HG03060 (cell line): Measurements from ENCODE around the gene CHRNB4.

Source experiments
- ATAC-seq: cut with Tn5 transposase; IDR thresholded peaks from one replicate; pipeline ENCODE4 v1.9.1; 2021; ENCODE audit warnings: low read depth, moderate number of reproducible peaks; ENCODE audit not compliant: unreplicated experiment

CHRNB4 gene

GRCh38 chr15:78671626-78672211 is 30.7 kb upstream of the CHRNB4 start:
- no peak for ATAC-seq

GRCh38 chr15:78668987-78669386 is 28.0 kb upstream of the CHRNB4 start:
- no peak for ATAC-seq

GRCh38 chr15:78667578-78668236 is 26.7 kb upstream of the CHRNB4 start:
- no peak for ATAC-seq

DNA sequence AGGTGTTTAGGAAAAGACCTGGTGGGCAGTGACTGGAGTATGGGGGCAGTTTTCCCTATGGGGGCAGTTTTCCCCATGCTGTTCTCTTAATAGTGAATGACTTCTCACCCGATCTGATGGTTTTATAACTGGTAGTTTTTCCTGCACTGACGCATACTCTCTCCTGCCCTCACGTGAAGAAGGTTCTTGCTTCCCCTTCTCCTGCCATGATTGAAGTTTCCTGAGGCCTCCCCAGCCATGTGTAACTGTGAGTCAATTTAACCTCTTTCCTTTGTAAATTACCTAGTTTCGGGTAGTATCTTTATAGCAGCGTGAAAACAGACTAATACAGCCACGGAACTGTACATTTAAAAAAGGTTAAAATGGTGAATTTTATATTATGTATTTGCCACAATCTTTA is 25.0 kb upstream of the CHRNB4 start:
- ATAC-seq = no peak

GRCh38 chr15:78663703-78664102 is 22.7 kb upstream of the CHRNB4 start:
- no peak for ATAC-seq

DNA sequence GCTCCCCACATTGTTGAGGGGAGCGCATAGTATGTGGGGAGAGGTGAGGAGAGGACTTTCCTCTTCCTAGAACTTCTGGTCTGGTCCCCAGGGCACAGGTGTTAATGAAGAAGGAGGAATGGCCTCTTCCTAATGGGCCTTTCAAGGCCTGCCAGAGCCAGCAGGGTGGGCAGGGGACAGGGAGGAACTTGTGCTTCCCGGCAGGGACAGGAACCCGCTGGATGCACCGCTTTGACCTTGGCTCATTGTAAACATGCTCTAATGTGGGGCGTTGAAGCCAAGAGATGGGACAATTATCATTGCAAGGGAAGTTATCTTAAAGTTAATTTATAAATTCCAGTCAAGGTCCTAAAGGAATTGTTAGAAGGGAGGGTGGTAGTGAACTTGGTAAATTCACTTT is 21.0 kb upstream of the CHRNB4 start:
- no peak for ATAC-seq

GRCh38 chr15:78661001-78661400 is 20.0 kb upstream of the CHRNB4 start:
- no peak for ATAC-seq

DNA sequence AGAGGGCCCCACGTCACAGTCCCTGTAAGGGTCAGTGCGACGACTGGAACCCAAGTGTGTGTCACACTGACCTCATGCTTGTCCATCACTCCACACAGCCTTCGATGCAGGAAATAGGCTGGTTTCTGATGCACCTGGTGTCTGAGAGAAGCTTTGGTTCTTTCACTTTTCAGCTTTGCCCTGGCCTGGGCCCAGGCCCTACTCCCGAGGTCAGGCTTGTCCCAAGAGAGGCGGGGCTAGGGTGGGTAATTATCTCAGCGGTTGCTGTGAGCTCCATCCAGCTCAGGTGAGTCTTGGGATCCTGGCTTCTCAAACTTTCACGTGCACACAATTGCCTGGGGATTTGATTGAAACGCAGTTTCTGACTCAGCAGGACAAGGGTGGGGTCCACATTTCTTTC is 19.6 kb upstream of the CHRNB4 start:
- no peak for ATAC-seq

DNA sequence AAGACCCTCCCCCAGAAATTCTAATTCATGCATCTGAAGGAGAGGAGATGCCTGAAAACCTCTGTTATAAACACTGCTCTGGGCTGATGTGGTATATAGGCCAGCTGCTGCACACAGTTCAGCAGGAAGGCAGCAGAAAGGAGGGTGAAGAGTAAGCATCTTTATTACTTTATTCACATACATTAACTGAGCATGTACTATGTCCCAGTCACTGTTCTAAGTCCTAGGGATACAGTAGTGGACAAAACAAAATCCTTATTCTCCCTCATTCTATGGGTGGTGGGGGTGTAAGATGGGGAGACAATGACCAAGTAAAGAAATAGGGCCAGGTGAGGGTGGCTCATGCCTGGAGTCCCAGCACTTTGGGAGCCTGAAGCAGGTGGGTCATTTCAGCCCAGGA is 17.8 kb upstream of the CHRNB4 start:
- no peak for ATAC-seq

DNA sequence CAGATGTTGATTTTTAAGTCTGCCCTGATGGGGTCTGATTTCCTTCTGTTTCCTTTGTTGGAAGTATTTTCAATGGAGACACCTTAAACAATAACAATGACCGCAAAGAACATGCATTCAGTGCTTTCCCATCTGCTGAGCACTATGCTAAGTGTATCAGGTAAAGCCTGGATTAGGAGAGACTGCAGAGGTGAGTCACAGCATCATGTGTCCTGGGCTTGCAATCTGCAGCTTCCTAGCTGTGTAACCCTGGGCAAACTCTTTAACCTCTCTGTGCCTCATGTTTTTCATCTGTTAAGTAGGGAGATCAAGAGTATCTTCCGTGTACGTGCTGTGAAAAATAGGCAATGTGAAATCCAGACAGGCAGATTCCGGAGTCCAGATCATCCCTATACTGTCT is 13.3 kb upstream of the CHRNB4 start:
- ATAC-seq = no peak

DNA sequence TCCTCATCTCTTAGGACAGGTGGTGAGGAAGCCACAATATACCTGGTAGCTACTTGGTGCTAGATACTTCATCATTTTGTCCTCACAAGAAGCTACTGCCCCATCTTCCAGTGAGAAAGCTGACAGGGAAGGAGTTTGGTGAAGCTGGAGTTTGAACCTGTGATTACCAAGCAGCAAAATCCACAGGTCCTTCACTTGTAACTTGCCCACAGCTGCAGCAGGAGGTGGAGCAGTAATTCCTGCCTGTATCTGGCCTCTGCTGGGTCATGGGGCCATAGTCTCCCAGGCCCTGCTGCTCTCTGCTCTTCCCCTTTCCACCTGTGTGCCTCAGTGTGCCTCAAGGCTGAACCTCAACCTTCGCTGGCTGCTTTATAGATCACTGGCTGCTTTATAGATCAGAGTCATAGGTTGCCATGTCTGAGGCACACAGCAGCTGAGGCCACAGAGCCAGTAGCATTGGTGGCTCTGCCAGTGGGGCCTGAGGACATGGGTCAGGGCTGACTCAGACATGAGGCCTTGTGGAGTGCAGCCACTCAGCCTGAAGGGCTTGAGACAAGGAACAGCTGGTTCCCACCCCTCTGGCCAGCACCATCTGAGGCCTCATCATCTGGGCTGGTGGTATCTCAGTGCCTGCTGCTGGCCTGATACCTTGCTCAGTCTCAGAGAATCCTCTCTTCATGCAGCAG is 11.1 kb upstream of the CHRNB4 start:
- ATAC-seq = no peak

GRCh38 chr15:78651007-78651406 is 10.0 kb upstream of the CHRNB4 start:
- ATAC-seq = no peak

DNA sequence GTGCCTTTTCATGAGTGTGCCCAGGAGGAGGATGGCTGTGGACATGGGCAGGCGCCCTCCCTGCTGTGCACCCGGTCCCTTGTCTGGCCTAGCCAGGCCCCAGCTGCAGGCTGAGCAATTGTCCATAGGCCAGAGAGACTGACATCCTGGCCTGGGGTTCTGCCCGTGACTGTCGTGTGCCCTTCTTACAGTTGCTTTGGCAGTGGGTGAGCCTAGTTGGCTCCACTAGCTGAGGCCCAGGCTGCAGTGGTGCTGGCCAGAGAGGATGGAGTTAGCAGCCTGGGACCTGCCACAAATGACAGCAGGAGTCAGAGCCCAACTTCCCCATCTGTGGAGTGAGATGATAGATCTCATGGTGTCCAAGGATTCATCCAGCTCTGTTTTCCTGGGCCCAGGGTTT is 9.0 kb upstream of the CHRNB4 start:
- no peak for ATAC-seq

- ATAC-seq = no peak
These were observed 4.0 kb upstream of the CHRNB4 start for GRCh38 chr15:78645009-78645408.

DNA sequence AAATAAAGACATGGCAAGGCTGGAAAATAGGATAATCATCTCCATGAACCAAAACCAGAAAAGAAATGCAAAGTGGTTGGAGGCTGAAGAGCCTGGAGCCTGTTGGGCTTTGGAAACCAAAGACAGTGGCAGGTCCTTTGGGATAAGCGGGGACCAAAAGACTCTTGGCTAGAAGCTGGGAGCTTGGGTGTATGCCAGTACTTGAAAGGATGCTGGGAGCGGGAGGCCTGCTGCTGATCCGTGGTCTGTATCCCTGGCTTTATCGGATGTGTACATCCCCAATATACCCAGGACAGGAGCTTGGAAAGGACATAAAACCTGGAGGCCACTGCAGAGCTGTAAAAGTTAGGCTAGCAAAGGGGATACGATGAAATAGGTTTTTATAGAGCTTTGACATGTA is 1.3 kb upstream of the CHRNB4 start:
- ATAC-seq = no peak

- no peak for ATAC-seq
These were observed 802 bp upstream of the CHRNB4 start for GRCh38 chr15:78641749-78642275.

- no peak for ATAC-seq
These were observed 396 bp downstream of the CHRNB4 start for GRCh38 chr15:78640527-78641101.

DNA sequence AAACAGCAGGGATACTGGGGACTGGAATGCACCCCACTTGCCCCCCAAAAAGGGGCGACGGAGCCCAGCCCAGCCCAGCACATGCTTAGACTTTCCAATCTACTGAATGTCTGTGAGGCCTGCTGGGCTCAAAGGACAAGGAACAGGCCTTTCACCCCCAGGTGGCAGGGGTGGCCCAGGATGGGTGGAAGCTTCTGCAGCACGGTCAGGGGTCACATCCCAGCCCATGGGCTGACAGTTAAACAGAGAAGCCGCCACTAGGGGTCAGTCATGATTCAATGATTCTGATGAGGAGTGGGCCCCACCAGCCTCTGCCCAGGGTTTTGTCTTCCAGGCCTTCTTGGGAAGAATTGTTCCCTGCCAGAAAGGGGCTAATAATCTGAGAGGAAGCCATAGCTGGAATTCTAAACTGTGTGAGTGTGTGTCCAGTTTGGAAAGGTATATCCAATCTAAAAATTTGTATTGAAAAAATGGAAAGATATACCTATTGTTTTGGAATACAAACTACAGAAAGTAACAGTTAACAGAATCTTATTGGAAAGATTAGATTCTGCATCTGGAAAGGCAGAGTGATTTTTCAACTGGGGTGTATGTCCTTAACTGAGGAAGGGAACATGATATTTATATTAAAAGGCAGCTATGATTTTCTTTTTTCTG is 2.2 kb downstream of the CHRNB4 start:
- ATAC-seq = no peak

- ATAC-seq = no peak
These were observed 3.1 kb downstream of the CHRNB4 start for GRCh38 chr15:78637776-78638435.

DNA sequence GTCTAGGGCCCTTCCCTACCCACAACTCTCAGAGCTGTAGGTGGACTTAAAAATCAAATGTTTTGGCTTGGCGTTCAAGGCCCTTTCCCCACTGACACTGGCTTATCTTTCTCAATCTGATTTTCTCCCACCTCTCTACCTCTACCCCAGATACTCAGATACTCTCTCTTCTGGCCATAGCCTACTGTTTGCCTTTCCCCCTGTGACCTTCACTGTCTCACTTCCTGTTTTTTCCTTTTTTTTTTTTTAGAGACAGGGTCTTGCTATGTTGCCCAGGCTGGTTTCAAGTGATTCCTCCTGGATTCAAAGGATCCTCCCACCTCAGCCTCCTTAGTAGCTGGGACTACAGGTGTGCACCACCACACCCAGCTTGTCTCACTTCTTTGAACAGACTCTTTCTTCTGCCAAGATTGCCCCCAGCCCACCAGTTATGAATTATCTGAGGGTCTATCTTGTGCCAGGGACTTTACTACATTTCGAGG is 4.6 kb downstream of the CHRNB4 start:
- no peak for ATAC-seq
